Fibroblast of skin of abdomen (primary cell): ENCODE results near the gene UBE2R2.
"Not testable (repeated sequence)": the region's sequence is repeated elsewhere in the genome, so short reads cannot be mapped to it uniquely, and the experiment has no call there.

ENCODE experiments used
- DNase-seq: peaks from one replicate; pipeline ENCODE4 v3.0.0-alpha.2; 2013

Gene UBE2R2

GRCh38 chr9:33931326-33931725, 114.4 kb downstream of the UBE2R2 start:
- no peak for DNase-seq

GRCh38 chr9:33932078-33932807, 115.3 kb downstream of the UBE2R2 start:
- DNase-seq, result no peak

GRCh38 chr9:33934188-33934878, 117.4 kb downstream of the UBE2R2 start:
- DNase-seq, result no peak

- no peak for DNase-seq
These were observed 123.2 kb downstream of the UBE2R2 start for GRCh38 chr9:33939924-33940874.

- peak; percentile 89 for DNase-seq
These were observed 125.6 kb downstream of the UBE2R2 start for GRCh38 chr9:33942471-33943083.

- no peak for DNase-seq
These were observed 126.4 kb downstream of the UBE2R2 start for GRCh38 chr9:33943389-33943788.

- DNase-seq, result peak; percentile 97
These were observed 130.0 kb downstream of the UBE2R2 start for GRCh38 chr9:33946779-33947535.

GRCh38 chr9:33950371-33950770, 133.4 kb downstream of the UBE2R2 start:
- no peak for DNase-seq

- no peak for DNase-seq
These were observed 135.1 kb downstream of the UBE2R2 start for GRCh38 chr9:33952066-33952465.

- DNase-seq, result no peak
These were observed 139.6 kb downstream of the UBE2R2 start for GRCh38 chr9:33956544-33956943.

- DNase-seq, result no peak
These were observed 142.8 kb downstream of the UBE2R2 start for GRCh38 chr9:33959725-33960124.

- DNase-seq, result not testable (repeated sequence)
These were observed 145.5 kb downstream of the UBE2R2 start for GRCh38 chr9:33962468-33962867.

- DNase-seq, result no peak
These were observed 147.3 kb downstream of the UBE2R2 start for GRCh38 chr9:33964086-33964768.
